Sigmoid colon (tissue), 4 donors: ENCODE data around the gene CFAP45.

Experiments
- CTCF ChIP-seq, 4 experiments: fragments of 450-650 bp in 3 of 4; fragments of 200-600 bp in 1 of 4; IDR thresholded peaks; one replicate each; pipeline ENCODE4 v1.5.1; 2016 to 2019; ENCODE audit warnings: antibody characterized with exemption in 4 of 4, mild to moderate bottlenecking in 3 of 4, moderate library complexity in 2 of 4
- EP300 ChIP-seq, 4 donors: sonication (generic); formaldehyde crosslinking; IDR thresholded peaks; one replicate each; pipeline ENCODE4 v1.6.1; 2017; ENCODE audit warnings: antibody characterized with exemption in 4 of 4
- POLR2A ChIP-seq, 2 donors: fragments of 450-650 bp; IDR thresholded peaks; one replicate each; pipeline ENCODE4 v1.6.1; 2016; ENCODE audit warnings: antibody characterized with exemption in 2 of 2, mild to moderate bottlenecking in 2 of 2, moderate library complexity in 2 of 2
- POLR2AphosphoS5 ChIP-seq, 4 donors: sonication (generic); formaldehyde crosslinking; IDR thresholded peaks; one replicate each; pipeline ENCODE4 v1.6.1; 2017; ENCODE audit warnings: antibody characterized with exemption in 4 of 4

- TF ChIP-seq CTCF (IDR thresholded peaks at IDR 0.05) (no peak), EP300 (IDR thresholded peaks at IDR 0.05) (no peak), POLR2AphosphoS5 (IDR thresholded peaks at IDR 0.05) (no peak), POLR2A (IDR thresholded peaks at IDR 0.05) (no peak)
Observed at GRCh38 chr1:159921700-159922504, 21.9 kb upstream of the CFAP45 start.
